ENCODE results near the gene TMEM168.

- TF ChIP-seq CTCF (IDR thresholded peaks at IDR 0.05) (no peak), POLR2A (IDR thresholded peaks at IDR 0.05) (no peak)
Measured at GRCh38 chr7:112715525-112715924, 74.7 kb downstream of the TMEM168 start.

Measured in uterus (tissue), 2 donors.